GM19023 (cell line): Measurements from ENCODE around the gene ALK.

Experiments
- ATAC-seq: cut with Tn5 transposase; IDR thresholded peaks from one replicate; pipeline ENCODE4 v1.9.1; 2021; ENCODE audit warnings: mild to moderate bottlenecking, moderate library complexity; ENCODE audit not compliant: unreplicated experiment

The ALK gene

DNA sequence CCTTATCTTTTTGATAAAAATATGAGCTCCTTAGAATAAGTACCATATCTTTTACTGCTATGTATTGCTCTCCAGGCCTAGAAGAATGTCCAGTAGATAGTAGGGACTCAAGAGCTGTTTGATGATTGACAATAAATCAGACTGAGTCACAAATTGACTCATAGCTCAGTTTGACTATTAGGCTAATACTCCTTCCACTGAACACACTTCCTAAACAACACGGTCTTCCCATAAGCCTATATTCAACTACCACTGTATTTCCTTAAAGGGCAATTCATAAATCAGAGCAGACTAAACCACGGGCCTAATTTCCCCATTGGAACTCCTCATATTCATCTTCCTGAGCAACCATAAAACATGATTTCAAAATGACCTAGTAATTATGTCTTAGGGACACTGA is 258.5 kb downstream of the ALK start:
- ATAC-seq, result no peak

DNA sequence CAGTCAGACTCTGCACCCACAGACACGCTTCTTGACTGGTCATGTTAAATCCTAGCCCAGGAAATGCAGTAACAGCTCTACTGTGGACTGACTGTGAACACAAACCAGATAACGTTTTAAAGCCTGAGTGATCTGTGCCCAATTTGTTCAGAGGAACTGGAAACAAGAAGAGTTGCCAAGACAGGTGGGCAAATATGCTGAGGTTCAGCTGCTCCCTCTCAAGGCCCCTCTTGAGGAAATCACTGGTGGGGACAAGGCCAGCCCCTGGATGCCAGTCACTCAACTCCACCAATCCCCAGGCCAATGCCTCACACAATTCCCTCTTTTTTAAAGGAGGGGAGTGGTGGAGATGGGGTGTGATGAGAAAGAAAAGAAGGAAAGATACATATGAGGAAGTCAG is 261.2 kb downstream of the ALK start:
- ATAC-seq, result no peak

DNA sequence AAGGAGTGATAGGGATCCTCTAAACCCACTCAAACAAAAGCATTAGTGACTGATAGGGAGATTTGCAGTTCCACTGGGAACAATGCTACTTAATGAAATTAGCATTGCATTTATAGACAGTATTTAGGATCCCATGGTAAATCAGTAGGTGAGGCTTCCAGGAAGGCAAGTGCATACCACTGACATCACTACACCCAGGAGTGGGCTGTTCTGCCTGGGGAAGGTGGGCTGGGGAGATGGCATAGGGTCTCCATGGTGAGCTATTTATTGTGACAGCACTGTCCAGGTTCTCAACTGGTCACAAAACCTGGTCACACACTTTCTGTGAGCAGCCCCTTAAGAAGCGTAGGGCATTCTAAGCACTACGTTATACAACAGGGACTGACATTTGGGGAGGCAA is 262.2 kb downstream of the ALK start:
- no peak for ATAC-seq

DNA sequence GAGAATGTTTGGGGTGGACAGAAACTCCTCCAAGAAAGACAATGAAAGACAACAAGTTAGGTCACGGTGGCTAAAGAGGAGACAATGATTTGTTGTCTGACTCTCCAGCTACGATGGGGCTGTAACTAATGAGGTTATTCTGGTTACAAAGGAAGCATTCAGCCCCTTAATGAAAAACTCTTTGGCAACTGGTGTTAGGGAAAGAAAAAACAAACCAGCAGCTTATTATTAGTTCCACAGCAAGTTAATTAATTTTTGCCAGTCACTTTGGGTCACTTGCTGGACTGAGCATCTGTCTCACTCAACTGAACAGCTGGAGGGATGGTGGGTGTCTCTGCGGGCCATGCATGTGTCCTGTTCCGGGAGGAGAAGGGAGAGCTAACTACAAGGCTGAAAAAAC is 263.7 kb downstream of the ALK start:
- ATAC-seq, result no peak

DNA sequence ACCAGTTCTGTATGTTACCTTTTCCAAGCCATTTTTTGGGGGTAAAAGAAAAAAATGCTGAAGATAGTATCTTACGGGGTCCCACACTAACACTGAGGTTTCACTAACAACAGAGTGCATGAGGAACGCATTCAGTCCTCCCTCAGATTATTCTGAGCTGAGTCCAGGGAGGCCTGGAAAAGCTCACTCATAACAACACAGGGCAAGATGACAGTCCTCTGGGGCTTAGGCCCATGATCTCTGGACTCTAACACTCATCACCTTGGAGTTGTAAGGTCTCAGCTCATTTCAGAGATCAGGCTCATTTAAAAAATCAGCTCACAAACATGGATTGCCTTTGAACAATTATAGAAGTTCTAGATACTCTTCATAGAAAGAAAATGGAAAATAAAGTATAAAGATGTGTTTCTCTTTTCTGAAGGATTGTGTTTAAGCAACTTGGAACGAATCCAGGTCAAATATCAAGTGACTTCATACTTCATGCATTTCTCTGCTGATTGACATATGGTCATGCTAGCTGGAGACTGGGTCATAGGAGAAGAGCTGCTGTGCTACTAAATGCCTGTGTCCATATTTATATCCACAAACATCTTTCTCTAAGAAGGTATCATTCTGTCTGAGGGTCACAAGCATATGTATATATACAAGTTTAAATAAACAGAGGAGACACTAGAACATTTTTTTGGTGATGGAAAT is 265.8 kb downstream of the ALK start:
- no peak for ATAC-seq

DNA sequence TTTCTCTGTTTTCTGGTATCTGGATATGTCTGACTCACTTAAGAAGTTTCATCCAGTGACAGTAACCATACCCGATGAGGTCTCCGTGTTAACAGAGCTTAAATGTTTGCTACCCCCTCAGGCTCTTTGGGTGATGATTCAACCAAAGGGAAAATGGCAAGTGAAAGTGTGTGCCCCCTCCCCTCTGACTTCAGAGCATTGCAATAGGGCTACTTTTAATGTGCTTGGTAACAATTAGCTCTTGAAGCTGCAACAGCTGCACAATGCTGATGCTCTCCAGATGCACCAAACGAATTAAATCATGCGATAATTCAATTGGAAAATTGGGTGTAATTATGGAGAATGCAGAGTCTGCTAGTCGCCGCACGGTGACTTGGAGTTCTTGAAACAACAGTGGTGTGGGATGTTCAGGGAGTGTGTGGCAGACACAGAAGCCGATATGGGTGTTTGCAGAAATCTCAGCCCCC is 270.7 kb downstream of the ALK start:
- ATAC-seq, result no peak

DNA sequence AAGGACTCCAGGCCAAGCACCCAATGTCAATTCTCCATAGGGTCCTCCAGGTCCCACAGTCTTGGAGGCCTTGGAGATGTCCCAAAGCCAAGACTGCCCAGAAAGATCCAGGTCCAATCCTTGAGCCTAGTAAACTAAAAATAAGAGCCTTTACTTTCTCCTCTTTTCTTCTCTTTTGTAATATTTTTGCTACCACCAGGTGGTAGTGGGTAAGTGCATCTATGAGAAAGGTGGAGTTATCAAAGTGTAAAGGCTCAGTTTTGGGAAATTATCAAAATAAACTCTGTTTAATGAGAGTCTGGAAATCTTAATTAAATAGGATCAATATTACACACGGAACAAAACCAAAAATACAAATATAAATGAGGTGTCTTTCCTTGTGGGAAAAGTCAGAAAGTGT is 276.4 kb downstream of the ALK start:
- ATAC-seq, result no peak

DNA sequence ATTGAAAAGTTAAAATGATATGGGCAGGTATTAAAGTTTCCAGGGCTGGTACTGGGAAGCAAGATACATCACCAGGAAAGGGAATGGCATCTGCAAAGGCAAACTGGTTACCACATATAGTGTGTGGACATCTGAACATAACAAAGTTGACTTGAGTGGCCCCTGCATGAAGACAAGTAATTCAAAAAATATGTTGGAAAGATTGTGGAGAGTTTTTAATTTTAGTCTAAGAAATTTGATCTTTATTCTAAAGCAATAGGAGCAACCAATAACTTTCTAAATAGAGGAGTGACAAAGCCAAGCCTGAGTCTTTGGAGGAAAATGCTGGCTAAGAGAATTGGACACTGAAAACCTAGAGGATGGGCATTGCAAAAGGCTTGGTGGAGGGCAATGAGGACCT is 278.2 kb downstream of the ALK start:
- ATAC-seq, result no peak

DNA sequence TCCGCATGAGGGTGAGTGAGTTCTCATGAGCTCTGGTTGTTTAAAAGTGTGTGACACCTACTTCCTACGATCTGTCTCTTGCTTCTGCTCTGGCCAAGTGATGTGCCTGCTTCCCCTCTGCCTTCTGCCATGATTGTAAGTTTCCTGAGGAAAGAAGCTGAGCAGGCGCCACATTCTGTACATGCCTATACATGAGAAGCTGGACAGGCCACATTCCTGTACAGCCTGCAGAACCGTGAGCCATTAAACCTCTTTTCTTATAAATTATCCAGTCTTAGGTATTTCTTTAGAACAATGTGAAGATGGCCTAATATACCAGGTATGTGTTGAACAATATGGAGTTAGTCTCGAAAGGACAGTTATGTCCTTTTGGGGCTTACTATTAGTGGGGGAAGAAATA is 281.0 kb downstream of the ALK start:
- no peak for ATAC-seq

DNA sequence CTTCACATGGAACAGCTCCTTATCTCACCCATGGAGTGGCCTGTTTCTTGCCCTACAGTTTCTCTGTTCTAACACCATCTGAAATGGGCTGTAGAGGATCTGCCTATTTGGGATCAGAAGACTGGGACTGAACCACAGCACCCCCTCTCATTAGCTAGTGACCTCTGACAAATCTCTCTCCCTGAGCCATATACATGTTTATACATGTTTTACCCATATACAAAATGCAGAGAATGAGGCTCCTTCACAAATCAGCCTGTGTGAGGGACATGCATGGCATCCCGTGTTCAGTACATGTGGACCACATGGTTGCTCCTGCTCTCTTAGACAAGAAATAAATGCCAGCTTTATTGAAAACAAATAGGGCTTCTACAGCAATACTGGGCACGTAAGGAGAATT is 282.7 kb downstream of the ALK start:
- ATAC-seq, result no peak

DNA sequence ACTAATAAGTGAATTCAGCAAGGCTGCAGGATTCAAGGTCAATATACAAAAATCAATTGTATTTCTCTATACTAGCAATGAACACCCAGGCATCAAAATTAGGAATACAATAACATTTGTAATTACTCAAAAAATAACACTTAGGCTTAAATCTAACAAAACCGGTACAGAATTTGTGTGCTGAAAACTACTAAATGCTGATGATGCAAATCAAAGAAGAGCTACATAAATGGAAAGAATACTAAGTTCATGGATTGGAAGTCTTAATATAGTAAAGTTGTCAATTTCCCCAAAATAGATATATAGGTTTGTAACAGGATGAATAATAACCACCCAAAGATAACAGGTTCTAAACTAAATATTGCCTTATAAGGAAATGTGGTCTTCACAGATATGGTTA is 286.5 kb downstream of the ALK start:
- ATAC-seq, result no peak

DNA sequence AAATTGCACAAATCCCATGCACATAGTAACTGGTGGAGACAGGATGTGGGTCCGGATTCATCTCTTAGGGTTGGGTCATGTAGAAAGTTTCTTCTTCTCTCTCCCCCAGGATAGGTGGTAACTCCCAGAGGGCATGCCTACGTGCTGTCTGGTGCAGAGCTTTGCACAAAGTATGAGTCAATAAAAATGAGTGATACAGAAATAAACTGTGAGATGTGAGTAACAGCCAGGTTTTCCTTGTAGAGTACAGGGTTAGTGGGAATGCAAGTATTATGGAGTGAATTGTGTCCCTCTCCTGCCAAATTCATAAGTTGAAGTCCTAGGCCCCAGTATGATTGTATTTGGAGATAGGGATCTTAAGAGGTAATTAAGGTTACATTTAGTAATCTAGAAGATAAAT is 289.4 kb downstream of the ALK start:
- no peak for ATAC-seq

DNA sequence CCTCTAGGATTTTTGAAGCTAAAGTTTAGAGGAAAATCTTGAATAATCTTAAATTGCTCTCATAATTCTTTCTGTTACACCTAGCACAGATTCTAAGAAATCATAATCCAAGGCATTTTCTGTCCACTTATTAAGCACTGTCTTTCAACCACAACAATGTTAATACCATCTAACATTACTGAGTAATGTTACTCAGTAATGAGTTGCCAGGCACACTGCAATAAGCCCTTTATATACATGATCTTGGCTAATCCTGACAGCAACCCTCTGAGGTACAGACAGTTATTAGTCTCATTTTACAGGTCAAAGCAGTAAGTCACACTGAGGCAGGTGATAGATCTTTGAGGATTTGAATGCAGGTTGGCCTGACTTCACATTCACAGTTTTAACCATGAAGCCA is 291.9 kb downstream of the ALK start:
- ATAC-seq, result no peak

DNA sequence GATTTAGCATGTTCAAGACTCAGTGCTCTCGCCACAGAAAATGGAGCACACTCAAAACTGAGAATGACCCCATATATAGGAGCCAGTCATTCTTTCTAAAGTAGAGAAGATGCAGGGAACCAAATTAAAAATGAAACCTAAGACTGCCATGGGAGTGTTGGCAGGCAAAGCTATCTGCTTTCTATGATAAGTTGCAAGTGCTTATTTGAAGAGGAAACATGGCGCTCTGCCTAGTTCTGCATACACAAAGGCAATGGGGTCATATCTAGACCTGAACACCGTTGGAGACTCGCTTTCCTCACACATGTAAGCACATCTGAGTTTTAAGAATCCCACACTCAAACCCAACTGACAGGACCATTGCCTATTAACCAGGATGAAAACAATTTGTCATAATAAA is 292.5 kb downstream of the ALK start:
- no peak for ATAC-seq

DNA sequence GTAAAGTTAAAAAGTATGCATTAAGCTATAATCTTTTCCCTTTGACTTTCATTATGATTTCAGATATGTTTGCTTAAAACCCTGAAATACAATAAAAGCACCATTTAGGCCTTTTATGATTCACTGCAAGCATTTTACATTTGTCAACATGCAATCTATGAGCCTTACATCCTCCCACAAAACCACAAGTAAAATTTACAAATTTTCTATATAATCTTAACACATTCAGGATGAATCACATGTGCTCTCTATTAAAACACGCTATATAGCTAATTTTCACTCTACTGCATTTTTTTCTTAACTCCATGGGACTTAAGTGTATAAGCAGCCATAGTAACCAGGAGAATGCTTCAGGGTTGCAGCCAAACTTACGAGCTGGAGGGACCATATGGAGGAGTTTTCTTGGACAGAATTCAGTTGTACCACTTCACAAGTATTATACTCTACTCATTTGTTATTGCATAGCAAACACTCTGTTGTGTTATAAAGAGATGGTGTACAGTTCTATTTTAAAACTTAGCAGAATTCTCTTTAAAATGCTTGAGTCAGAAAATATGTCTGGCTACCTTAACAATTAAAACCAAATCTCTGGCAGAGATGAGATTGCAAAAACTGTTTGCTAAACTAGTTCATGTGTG is 293.2 kb downstream of the ALK start:
- ATAC-seq, result no peak

DNA sequence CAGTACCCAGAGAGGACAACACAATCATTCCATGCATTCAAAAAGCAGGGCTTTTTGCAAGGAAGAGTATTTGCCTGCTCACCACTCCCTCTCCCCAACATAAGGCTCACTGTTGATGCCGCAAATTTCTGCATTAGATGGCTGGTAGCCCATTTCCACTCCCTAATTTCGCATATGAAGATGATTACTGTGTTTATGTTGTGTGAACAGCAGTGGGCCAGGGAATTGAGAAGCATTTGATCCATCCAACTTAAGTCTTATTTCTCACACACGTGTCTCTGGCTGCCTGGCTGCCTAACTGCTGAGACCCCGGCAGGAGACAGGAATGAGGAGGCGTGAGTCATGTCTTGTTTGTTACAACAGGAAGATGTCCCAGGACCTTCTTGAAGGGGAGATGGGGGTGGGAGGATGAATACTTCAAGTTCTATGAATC is 294.1 kb downstream of the ALK start:
- no peak for ATAC-seq

DNA sequence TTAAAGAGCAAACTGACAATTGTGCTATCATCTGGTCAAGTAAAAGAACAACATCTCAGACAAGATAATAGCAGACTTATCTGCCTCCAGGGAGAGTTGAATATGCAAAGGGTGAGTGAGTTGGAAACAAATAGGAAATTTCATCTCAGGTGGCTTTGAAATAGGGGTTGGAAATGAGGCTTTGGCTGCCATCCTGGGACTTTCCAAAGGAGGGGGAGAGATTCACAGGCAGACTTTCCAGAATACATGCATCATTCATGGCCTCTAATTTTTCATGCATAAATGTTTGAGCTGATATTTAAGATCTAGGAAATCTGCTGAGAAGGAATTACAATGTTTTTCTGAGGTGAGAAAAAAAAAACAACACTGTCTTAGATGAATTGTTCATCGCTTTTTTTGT is 300.5 kb downstream of the ALK start:
- no peak for ATAC-seq

DNA sequence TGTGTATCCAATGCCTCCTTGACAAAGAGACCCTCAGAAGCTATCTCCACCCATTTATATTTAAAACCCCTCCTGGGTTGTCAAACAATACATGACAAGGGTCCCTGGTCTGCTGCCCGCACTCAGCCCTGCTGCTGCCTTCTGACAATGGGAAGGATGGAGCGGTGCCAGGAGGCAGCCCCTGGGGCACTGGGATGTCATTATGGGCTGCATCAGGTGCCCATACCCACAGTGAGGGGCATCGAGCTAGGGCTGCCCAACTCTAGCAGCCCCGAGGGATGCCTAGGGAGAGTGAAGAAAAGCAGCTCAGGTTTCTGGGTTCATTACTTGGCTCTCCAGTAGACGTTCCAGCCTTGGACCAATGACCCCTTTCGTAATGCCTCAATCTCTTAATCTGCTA is 301.7 kb downstream of the ALK start:
- no peak for ATAC-seq

DNA sequence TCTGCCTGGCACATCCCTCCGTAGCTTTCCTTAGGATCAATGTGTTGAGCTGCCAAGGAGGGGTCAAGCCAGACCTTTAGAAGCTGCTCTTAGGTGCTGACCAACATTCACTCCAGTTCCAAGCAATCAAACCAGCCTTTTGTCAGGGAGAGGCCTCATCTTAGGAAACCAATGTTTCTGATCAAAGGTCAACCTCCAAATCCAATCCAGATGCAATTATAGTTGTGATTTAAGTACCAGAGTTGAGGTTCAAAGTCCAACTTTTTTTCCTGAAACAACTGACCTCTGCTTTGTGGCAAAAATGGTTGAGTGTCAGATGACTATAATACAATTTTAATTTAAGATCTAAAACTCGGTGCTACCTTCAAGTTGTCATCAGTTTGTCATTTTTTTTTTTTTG is 303.4 kb downstream of the ALK start:
- no peak for ATAC-seq

DNA sequence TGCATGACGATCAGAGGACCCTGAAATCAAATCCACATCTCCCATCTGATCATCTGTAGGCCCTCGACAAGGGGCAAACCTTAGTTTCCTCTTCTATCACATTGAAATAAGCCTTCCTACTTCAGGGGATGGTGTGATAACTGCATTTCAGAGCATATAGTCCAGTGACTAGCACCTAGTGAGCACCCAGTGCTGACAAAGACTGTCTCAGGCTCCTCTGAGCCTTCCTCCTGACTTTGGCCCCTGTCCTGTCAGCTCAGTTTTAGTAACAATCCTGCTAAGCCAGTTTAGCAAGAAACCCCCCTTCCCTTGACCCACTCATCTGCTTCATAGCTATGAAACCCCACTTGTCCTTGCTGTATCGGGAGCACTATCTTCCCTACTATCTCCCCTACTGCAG is 304.0 kb downstream of the ALK start:
- ATAC-seq, result no peak

DNA sequence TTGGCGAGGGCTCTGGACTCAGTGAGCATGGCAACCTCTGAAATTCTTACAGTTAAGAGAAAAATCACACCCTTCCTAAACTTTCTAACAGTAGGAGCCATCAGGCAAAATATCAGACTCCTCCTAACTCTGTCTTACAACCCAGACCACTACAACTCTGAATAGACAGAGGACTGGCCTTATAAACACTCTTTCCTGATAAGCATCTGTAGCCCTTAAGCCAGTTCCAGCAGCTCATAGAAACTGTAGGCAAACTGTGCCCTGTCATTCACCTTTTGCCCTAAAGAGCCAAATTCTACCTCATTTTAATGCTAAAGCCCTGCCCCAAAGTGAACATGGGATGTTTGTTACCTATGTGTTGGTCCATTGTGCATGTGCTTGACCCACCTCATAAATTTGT is 304.8 kb downstream of the ALK start:
- ATAC-seq, result no peak

DNA sequence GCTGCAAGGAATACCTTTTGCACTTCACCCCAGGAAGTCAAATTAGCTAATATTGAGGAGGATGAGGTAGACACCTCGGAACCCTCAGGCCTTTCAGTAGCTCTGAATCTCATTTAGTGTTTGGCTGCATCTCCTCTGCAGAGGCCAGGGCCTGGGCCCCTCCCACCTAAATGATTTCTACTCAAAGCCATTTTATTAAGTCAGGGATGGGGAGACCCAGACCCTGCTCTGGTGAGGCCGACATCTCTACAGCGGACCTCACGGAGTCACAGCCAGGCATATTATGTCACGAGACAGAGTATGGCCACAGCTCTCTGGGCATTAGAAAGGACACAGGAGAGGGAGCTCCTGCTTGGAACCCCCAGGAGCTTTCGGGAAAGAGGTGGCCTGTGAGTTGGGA is 305.5 kb downstream of the ALK start:
- no peak for ATAC-seq

DNA sequence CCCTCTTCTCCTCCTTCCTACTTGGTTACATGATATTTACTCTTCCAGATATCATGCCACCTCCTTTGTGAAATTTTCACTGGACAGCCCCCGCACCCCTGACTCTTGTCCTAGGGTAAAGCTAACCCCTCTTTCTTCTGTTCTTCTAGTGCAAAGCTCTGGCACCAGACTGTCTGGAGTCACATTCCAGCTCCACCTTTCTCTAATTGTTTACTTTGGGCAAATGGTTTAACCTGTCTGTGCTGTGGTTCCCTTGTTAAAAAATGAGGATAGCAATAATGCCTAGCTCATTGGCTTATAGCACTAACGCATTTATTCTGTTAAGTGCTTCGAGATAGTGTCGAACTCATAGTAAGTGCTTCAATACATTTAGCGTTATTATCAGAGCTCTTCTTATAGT is 306.2 kb downstream of the ALK start:
- ATAC-seq, result no peak
